ENCODE results near the gene STX18. TPM values are rescaled to one million over a fixed set of nuclear protein-coding genes. Genes with fewer than 3 reads are reported as not detected.
A peak's percentile ranks its signal among the peaks of the same experiment; 100 is the strongest.

The STX18 gene
- 32.7 and 34.3 TPM in 2 replicates for total RNA-seq (2022)
- Bru-seq, nascent RNA = percentile 82 among the genes with signal in this experiment
- BruChase-seq, experiment 1, labeled RNA remaining after a 6-hour chase = percentile 69 among the genes with signal in this experiment
- percentile 76 among the genes with signal in this experiment for BruChase-seq, experiment 2, labeled RNA remaining after a 2-hour chase
- long read RNA-seq, transcript STX18-201 (11 exons, 2,138 nt) = major isoform, 88 of 97 reads
- long read RNA-seq, partial matches to known transcripts = 2 of 97 reads
- long read RNA-seq, other reads (novel, unspliced or antisense) = 6 of 97 reads

DNA sequence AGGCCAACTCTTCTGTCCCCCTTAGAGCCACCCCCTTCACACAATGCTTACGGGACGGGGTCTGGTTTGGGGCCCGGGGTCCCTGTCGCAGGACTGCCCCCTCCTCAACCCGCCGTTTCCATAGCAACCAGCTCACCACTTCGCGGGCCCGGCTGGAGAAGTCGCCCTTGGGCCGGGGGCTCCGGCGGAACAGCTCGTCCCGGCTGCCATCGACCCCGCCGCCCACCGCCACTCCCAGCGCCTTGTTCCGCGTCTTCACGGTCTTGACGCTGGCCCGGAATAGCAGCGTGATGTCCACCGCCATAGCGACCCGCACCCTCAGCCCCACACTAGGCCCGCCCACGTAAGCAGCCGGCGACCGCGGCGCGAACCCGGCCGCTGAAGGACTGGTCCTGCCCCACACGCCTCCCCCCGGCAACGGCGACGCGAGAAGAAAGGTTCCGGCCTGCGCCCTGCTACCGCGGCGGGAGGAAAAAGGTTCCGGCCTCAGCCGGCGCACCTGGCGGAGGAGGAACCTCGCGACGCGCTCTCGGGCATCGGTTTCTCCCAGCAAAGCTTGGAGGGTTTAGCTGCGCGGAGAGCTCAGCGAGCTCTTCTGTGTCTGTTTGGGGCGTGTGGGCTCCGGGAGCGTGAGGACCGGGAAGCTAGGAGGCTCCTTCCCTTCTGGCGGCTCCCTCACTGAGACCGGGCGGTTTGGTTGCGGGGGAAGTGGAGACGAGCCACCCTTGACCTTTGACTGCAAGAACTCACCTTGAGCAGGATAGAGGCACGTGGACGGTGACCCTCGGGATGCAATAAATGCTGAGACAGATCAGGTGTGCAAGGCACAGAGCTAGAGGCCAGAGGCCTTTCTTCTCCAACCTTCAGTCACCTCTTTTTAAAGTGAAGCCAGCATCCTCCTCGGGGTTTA, at the start of gene STX18:
STX18 (minus strand) TSS at position 388 of the 910 bp plus-strand sequence; CDS start at position 304, 84 bp downstream.
- Mint-ChIP-seq H3K36me3 (ENCODE audit: insufficient read depth, unreplicated experiment) (peaks cover 18% of the 10 kb centered on the region), H3K9me3 (ENCODE audit: unreplicated experiment) (no peaks in the 10 kb centered on the region), H3K4me3 (ENCODE audit: unreplicated experiment) (peak within 1 kb of the TSS; percentile 98), H3K4me1 (ENCODE audit: insufficient read depth, unreplicated experiment) (peaks cover 25% of the 10 kb centered on the region), H3K27ac (ENCODE audit: low read depth, unreplicated experiment) (peak within 1 kb of the TSS; percentile 96), H3K27me3 (ENCODE audit: insufficient read depth, unreplicated experiment) (no peaks in the 10 kb centered on the region)
- TF ChIP-seq, protein P1, sequence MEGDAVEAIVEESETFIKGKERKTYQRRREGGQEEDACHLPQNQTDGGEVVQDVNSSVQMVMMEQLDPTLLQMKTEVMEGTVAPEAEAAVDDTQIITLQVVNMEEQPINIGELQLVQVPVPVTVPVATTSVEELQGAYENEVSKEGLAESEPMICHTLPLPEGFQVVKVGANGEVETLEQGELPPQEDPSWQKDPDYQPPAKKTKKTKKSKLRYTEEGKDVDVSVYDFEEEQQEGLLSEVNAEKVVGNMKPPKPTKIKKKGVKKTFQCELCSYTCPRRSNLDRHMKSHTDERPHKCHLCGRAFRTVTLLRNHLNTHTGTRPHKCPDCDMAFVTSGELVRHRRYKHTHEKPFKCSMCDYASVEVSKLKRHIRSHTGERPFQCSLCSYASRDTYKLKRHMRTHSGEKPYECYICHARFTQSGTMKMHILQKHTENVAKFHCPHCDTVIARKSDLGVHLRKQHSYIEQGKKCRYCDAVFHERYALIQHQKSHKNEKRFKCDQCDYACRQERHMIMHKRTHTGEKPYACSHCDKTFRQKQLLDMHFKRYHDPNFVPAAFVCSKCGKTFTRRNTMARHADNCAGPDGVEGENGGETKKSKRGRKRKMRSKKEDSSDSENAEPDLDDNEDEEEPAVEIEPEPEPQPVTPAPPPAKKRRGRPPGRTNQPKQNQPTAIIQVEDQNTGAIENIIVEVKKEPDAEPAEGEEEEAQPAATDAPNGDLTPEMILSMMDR (IDR thresholded peaks at IDR 0.05; ENCODE audit: unreplicated experiment) = no peak
- peak; percentile 88 for DNase-seq (ENCODE audit: unreplicated experiment)
- CTCF ChIA-PET = interaction anchor here (0.6 to 1.9 kb wide), 10 partner anchors 10 to 322 kb away, joined by 3 to 9 read pairs (median 3); no protein-coding TSS in a partner anchor
- BruUV-seq (replicated peaks) = TSS peak; percentile 54
- intact Hi-C loops (cut with micrococcal nuclease) = loop anchor here (2.0 kb wide), 2 partner anchors 119 to 151 kb away; no protein-coding TSS in a partner anchor
- POLR2A ChIA-PET = interaction anchor here (0.6 to 4.1 kb wide), 32 partner anchors 10 to 1233 kb away, joined by 3 to 27 read pairs (median 4); partner anchors contain the start of genes EVC2, LYAR, MSX1 and TMEM128

- ChIA-PET CTCF (no interaction called here), POLR2A (no interaction called here)
- DNase-seq (ENCODE audit: unreplicated experiment) = no peak
- intact Hi-C loops (cut with micrococcal nuclease) = no loop called here
- TF ChIP-seq, protein P1 (IDR thresholded peaks at IDR 0.05; ENCODE audit: unreplicated experiment) = no peak
- H3K27me3 Mint-ChIP-seq (ENCODE audit: insufficient read depth, unreplicated experiment) = no peaks in the 10 kb centered on the region
- H3K36me3 Mint-ChIP-seq (ENCODE audit: insufficient read depth, unreplicated experiment) = no peaks in the 10 kb centered on the region
- H3K9me3 Mint-ChIP-seq (ENCODE audit: unreplicated experiment) = peaks cover 13% of the 10 kb centered on the region
- H3K27ac Mint-ChIP-seq (ENCODE audit: low read depth, unreplicated experiment) = no peak overlapping the region
- peaks cover under 1% of the 10 kb centered on the region for H3K4me1 Mint-ChIP-seq (ENCODE audit: insufficient read depth, unreplicated experiment)
- no peak overlapping the region for H3K4me3 Mint-ChIP-seq (ENCODE audit: unreplicated experiment)
- no TSS peak for BruUV-seq (replicated peaks)
These were observed 49.2 kb upstream of the STX18 start for GRCh38 chr4:4591071-4591470.

DNA sequence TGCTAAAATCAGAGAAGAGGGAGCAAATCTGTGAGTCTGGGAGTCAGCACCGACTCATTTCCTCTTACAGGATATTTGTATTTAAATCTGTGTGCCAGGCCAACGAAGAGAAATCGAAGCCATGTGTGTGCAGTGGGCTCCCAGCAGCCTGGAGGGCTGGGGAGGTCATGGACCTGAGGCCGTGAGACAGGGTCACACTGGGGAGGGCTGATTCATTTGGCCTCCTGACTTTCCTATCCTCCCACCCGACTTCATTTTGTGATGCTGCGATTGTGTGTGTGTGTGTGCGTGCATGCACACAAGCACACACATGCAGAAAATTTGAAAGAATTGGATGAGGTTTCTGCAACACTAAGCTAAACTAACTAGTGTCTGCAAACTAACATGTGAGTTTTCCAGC, 48.7 kb upstream of the STX18 start:
- TF ChIP-seq, protein P1 (IDR thresholded peaks at IDR 0.05; ENCODE audit: unreplicated experiment) = no peak
- ChIA-PET POLR2A (no interaction called here), CTCF (no interaction called here)
- Mint-ChIP-seq H3K4me3 (ENCODE audit: unreplicated experiment) (no peak overlapping the region), H3K9me3 (ENCODE audit: unreplicated experiment) (peaks cover 13% of the 10 kb centered on the region), H3K27me3 (ENCODE audit: insufficient read depth, unreplicated experiment) (no peaks in the 10 kb centered on the region), H3K4me1 (ENCODE audit: insufficient read depth, unreplicated experiment) (peaks cover 5% of the 10 kb centered on the region), H3K27ac (ENCODE audit: low read depth, unreplicated experiment) (no peak overlapping the region), H3K36me3 (ENCODE audit: insufficient read depth, unreplicated experiment) (no peaks in the 10 kb centered on the region)
- no TSS peak for BruUV-seq (replicated peaks)
- intact Hi-C loops (cut with micrococcal nuclease) = no loop called here
- no peak for DNase-seq (ENCODE audit: unreplicated experiment)
